GM21447 (cell line): Measurements from ENCODE around the gene KDM4F.
"Not testable (repeated sequence)": the region's sequence is repeated elsewhere in the genome, so short reads cannot be mapped to it uniquely, and the experiment has no call there.

Source experiments
- ATAC-seq: cut with Tn5 transposase; IDR thresholded peaks from one replicate; pipeline ENCODE4 v1.9.1; 2021; ENCODE audit not compliant: unreplicated experiment

The KDM4F gene

GRCh38 chr11:95049122-95049521 lies at the start of gene KDM4F:
TSS of gene KDM4F (plus strand) at chr11:95049422.
- not testable (repeated sequence) for ATAC-seq

GRCh38 chr11:95003716-95004115 lies 45.5 kb upstream of the KDM4F start:
- no peak for ATAC-seq

- no peak for ATAC-seq
Measured at GRCh38 chr11:95005642-95006041, 43.6 kb upstream of the KDM4F start.

GRCh38 chr11:95011376-95011775 lies 37.8 kb upstream of the KDM4F start:
- ATAC-seq, result no peak

GRCh38 chr11:95014184-95014821 lies 34.9 kb upstream of the KDM4F start:
- ATAC-seq, result no peak

GRCh38 chr11:95016139-95016538 lies 33.1 kb upstream of the KDM4F start:
- ATAC-seq, result no peak

GRCh38 chr11:95021468-95021867 lies 27.8 kb upstream of the KDM4F start:
- ATAC-seq, result not testable (repeated sequence)

GRCh38 chr11:95024958-95025357 lies 24.3 kb upstream of the KDM4F start, which contains the start of gene KDM4E:
TSS of gene KDM4E (plus strand) at chr11:95025258. CDS start at chr11:95025558, 300 bp downstream.
- no peak for ATAC-seq

GRCh38 chr11:95025594-95025993 lies 23.6 kb upstream of the KDM4F start:
- not testable (repeated sequence) for ATAC-seq

GRCh38 chr11:95028357-95028756 lies 20.9 kb upstream of the KDM4F start:
- ATAC-seq, result no peak

GRCh38 chr11:95033051-95033450 lies 16.2 kb upstream of the KDM4F start:
- ATAC-seq, result no peak

GRCh38 chr11:95035316-95035715 lies 13.9 kb upstream of the KDM4F start:
- no peak for ATAC-seq

GRCh38 chr11:95037356-95038035 lies 11.7 kb upstream of the KDM4F start:
- ATAC-seq, result not testable (repeated sequence)

GRCh38 chr11:95042239-95042638 lies 7.0 kb upstream of the KDM4F start:
- ATAC-seq, result no peak

- no peak for ATAC-seq
Measured at GRCh38 chr11:95042906-95043305, 6.3 kb upstream of the KDM4F start.

- no peak for ATAC-seq
Measured at GRCh38 chr11:95044010-95044409, 5.2 kb upstream of the KDM4F start.

GRCh38 chr11:95045812-95046211 lies 3.4 kb upstream of the KDM4F start:
- ATAC-seq, result no peak

- ATAC-seq, result no peak
Measured at GRCh38 chr11:95050595-95051202, 1.5 kb downstream of the KDM4F start.

GRCh38 chr11:95054356-95054755 lies 5.1 kb downstream of the KDM4F start:
- no peak for ATAC-seq

GRCh38 chr11:95055283-95055897 lies 6.2 kb downstream of the KDM4F start:
- peak; percentile 94 for ATAC-seq

GRCh38 chr11:95057959-95058358 lies 8.7 kb downstream of the KDM4F start:
- no peak for ATAC-seq

- ATAC-seq, result no peak
Measured at GRCh38 chr11:95058621-95059020, 9.4 kb downstream of the KDM4F start.
